ENCODE results near the gene GPD1. TPM values are rescaled to one million over a fixed set of nuclear protein-coding genes. Genes with fewer than 3 reads are reported as not detected.

GPD1 gene
- total and polyA plus RNA-seq, 10 of the 15 experiments (the other 5 are each of a cell fraction or from before 2014, with no cell fraction given), result 0.04 to 0.61 (median 0.26) TPM; not detected in 1

GRCh38 chr12:50062728-50063460 lies 40.9 kb upstream of the GPD1 start:
- Histone ChIP-seq H3K9ac (ENCODE audit: control insufficient read depth, insufficient read depth, low read length) (no peak overlapping the region), H3K9me3 (replicated peaks; ENCODE audit: control insufficient read depth, insufficient read depth, low read length) (no peaks in the 10 kb centered on the region), H3K27me3 (replicated peaks in 1 of 2; ENCODE audit: control insufficient read depth in 2 of 2, insufficient read depth in 2 of 2, low read length in 1 of 2) (peaks cover 0 to 8% of the 10 kb centered on the region in 2 experiments; a peak in 3 of 4 replicates), H4K20me1 (ENCODE audit: control insufficient read depth, insufficient read depth) (no peaks in the 10 kb centered on the region), H2AFZ (ENCODE audit: control insufficient read depth, low read depth, low read length) (no peak overlapping the region), H3K79me2 (ENCODE audit: control insufficient read depth, insufficient read depth, low read length) (no peaks in the 10 kb centered on the region), H3K27ac (ENCODE audit: control insufficient read depth, insufficient read depth) (no peak overlapping the region), H3K36me3 (ENCODE audit: control insufficient read depth in 2 of 2, insufficient read depth in 2 of 2, low read length in 1 of 2) (no peaks in the 10 kb centered on the region), H3K4me1 (ENCODE audit: control insufficient read depth, insufficient read depth, low read length) (no peaks in the 10 kb centered on the region), H3K4me3 (no peak overlapping the region), H3K4me2 (ENCODE audit: control insufficient read depth, insufficient read depth) (no peak overlapping the region)
- intact Hi-C loops (cut with micrococcal nuclease; ENCODE audit: unreplicated experiment) (no loop called here), in situ Hi-C loops (cut with MboI) (no loop called here)
- POLR2A ChIA-PET, result no interaction called here
- no peak for DNase-seq (ENCODE audit: low read depth, low spot score)
- 3% methylated on average over 5 of the region's 5 CpGs for WGBS (ENCODE audit: insufficient coverage, insufficient replicate concordance, low lambda C conversion rate, missing lambda C conversion rate)
- SMC1A ChIA-PET (ENCODE audit: uncharacterized antibody, unreplicated experiment), result no interaction called here
- BruUV-seq (replicated peaks), result no TSS peak
- CTCF ChIA-PET, result interaction anchor here (1.8 to 4.5 kb wide), 2 partner anchors 25 to 96 kb away, joined by 11 to 16 read pairs; no protein-coding TSS in a partner anchor
- no peak for ATAC-seq
- RAD21 ChIA-PET (ENCODE audit: unreplicated experiment), result interaction anchor here (1.3 kb wide), 1 partner anchor 96 kb away, joined by 3 read pairs; no protein-coding TSS in a partner anchor
- FAIRE-seq, result no peak
- TF ChIP-seq POU2F2 (IDR thresholded peaks at IDR 0.05; ENCODE audit: borderline replicate concordance, low read depth, low read length) (no peak), CHD1 (IDR thresholded peaks at IDR 0.05; ENCODE audit: low read depth, low read length) (no peak), ZNF384 (IDR thresholded peaks at IDR 0.05; ENCODE audit: borderline replicate concordance, low read depth, low read length) (no peak), CTCF (IDR thresholded peaks at IDR 0.05 in 2 of 3, conservative IDR thresholded peaks at IDR 0.05 in 1 of 3; ENCODE audit: control insufficient read depth in 2 of 3, extremely low read depth in 1 of 3, insufficient read depth in 1 of 3, low read depth in 3 of 3, low read length in 3 of 3) (no peak), HDGF (IDR thresholded peaks at IDR 0.05) (no peak), PKNOX1 (IDR thresholded peaks at IDR 0.05) (no peak), POLR2AphosphoS5 (IDR thresholded peaks at IDR 0.05; ENCODE audit: low read length) (no peak), ZBTB33 (IDR thresholded peaks at IDR 0.05) (no peak), TCF3 (IDR thresholded peaks at IDR 0.05; ENCODE audit: borderline replicate concordance, insufficient read depth, low read depth, low read length) (no peak), SMC3 (IDR thresholded peaks at IDR 0.05; ENCODE audit: borderline replicate concordance, low read length) (no peak), SREBF1 (IDR thresholded peaks at IDR 0.05; ENCODE audit: low read length) (no peak), CEBPB (IDR thresholded peaks at IDR 0.05; ENCODE audit: borderline replicate concordance in 1 of 2, low read depth in 2 of 2, low read length in 2 of 2) (no peak), RB1 (IDR thresholded peaks at IDR 0.05; ENCODE audit: borderline replicate concordance) (no peak), EGR1 (IDR thresholded peaks at IDR 0.05; ENCODE audit: borderline replicate concordance in 1 of 2, low read depth in 2 of 2, low read length in 2 of 2) (no peak), ZBTB4 (CRISPR knock-in tag; IDR thresholded peaks at IDR 0.05) (no peak)

Data from GM12878 (cell line).